GM12891 (cell line): ENCODE measurements around the gene GKN2.
"Not testable (repeated sequence)": the region's sequence is repeated elsewhere in the genome, so short reads cannot be mapped to it uniquely, and the experiment has no call there.

ENCODE experiments used
- DNase-seq: peaks from one replicate; pipeline ENCODE4 v3.0.0; 2011; ENCODE audit warnings: low spot score; ENCODE audit not compliant: insufficient read length
- FAIRE-seq: peaks from 2 replicates; lab custom pipeline; 2011; peaks lifted over from hg19 to GRCh38; lab: Jason Lieb, UNC
- PAX5 ChIP-seq: IDR thresholded peaks from 2 replicates; pipeline ENCODE4 v1.6.1; 2011; ENCODE audit warnings: low read length, moderate library complexity, mild to moderate bottlenecking; ENCODE audit not compliant: insufficient read depth, severe bottlenecking
- POLR2A ChIP-seq: IDR thresholded peaks from 2 replicates; pipeline ENCODE4 v1.6.1; 2011; ENCODE audit warnings: low read depth, low read length, control low read depth
- POLR2AphosphoS5 ChIP-seq: IDR thresholded peaks from 2 replicates; pipeline ENCODE4 v1.6.1; 2011; ENCODE audit warnings: low read depth, low read length, control low read depth
- POU2F2 ChIP-seq: IDR thresholded peaks from 2 replicates; pipeline ENCODE4 v1.6.1; 2011; ENCODE audit warnings: low read depth, mild to moderate bottlenecking, control low read depth, low read length, moderate library complexity
- SPI1 ChIP-seq: IDR thresholded peaks from 2 replicates; pipeline ENCODE4 v1.6.1; 2011; ENCODE audit warnings: low read depth, low read length, control low read depth
- TAF1 ChIP-seq: IDR thresholded peaks from 2 replicates; pipeline ENCODE4 v1.6.1; 2011; ENCODE audit warnings: low read depth, low read length, control low read depth

GKN2 gene

DNA sequence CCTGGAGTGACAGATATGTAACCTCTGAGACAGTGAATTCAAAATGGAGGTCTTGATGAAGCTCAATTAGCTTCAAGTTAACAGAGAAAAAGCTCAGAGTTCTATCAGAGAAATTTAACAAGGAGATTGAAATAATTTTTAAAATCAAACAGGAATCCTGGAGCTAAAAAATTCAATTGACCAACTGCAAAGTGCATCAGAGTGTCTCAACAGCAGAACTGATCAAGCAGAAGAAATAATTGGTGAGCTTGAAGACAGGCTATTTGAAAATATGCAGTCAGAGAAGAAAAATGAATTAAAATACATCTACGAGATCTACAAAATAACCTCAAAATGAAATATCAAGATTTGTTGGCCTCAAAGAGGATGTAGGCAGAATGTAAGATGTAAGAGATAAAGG lies 51.1 kb downstream of the GKN2 start:
- TF ChIP-seq POU2F2 (no peak), PAX5 (no peak), TAF1 (no peak), POLR2AphosphoS5 (no peak), POLR2A (no peak), SPI1 (no peak)
- no peak for DNase-seq
- FAIRE-seq = no peak

DNA sequence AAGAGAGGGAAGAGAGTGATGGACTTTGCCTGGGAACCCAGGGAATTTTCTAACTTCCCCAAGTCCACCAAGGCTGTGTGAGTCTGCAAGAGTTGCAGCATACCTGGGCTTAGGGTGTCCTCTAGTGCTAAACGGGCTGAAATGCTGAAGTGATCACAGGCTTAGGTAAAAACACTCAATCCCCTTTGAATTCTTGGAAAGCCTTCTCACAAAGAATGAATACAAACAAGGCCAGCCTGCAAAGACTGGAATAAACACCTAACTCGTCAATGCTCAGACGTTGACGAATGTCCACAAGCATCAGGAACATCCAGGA lies 51.5 kb downstream of the GKN2 start:
- FAIRE-seq = no peak

DNA sequence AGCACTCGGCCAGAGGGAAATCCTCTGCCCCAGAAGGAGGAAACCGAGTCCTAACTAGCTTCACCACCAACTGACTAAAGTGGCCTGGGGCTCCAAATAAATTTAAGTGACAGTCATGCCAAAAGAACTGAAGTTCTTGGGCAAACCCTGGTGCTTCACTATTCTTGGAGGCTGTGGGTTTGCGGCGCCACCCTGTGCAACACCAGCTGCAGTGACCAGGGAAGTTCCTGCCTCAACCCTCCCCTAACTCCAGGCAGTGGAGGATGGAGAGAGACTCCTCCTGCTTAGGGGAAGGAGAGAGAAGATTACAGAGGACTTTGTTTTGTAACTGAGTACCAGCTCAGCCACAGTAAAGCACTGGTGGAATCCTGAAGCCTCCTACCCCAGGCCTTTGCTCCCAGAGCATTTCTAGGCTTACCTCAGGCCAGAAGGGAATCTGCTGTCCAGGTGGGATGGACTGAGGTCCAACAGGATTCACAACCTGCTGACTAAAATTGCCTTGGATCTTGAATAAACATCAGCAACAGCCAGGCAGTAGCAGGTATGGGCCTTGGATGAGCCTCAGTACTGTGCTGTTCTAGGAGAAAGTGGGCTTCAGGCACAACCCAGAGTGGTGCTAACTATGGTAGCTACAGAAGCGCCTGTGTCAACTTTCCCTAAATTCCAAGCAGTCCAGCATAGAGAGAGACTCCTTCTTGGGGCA lies 52.0 kb downstream of the GKN2 start:
- TF ChIP-seq POU2F2 (no peak), TAF1 (no peak), POLR2A (no peak), SPI1 (no peak), PAX5 (no peak), POLR2AphosphoS5 (no peak)
- DNase-seq = no peak
- FAIRE-seq = no peak

More for the DNA sequence above, 51.5 kb downstream of the GKN2 start:
- no peak for DNase-seq
- no peak for TF ChIP-seq SPI1
- no peak for TF ChIP-seq POLR2A
- TF ChIP-seq POLR2AphosphoS5 = no peak
- no peak for TF ChIP-seq TAF1
- no peak for TF ChIP-seq PAX5
- TF ChIP-seq POU2F2 = no peak

DNA sequence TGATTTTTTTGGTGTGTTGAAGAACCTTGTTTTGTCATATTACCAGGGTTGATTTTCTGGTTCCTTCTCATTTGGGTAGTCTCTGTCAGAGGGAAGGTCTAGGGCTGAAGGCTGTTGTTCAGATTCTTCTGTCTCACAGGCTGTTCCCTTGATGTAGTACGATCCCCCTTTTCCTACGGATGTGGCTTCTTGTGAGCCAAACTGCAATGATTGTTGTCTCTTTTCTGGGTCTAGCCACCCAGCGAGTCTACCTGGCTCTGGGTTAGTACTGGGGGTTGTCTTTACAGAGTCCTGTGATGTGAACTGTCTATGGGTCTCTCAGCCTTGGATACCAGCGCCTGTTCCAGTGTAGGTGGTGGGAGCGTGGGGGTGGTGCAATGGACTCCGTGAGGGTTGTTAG lies 56.7 kb downstream of the GKN2 start:
- not testable (repeated sequence) for FAIRE-seq, DNase-seq
